ENCODE data around the gene KLHL24. TPM values are rescaled to one million over a fixed set of nuclear protein-coding genes. Genes with fewer than 3 reads are reported as not detected.

Gene KLHL24
- total RNA-seq, 4 donors from 2014 or later, result 163 to 320 (median 214) TPM

DNA sequence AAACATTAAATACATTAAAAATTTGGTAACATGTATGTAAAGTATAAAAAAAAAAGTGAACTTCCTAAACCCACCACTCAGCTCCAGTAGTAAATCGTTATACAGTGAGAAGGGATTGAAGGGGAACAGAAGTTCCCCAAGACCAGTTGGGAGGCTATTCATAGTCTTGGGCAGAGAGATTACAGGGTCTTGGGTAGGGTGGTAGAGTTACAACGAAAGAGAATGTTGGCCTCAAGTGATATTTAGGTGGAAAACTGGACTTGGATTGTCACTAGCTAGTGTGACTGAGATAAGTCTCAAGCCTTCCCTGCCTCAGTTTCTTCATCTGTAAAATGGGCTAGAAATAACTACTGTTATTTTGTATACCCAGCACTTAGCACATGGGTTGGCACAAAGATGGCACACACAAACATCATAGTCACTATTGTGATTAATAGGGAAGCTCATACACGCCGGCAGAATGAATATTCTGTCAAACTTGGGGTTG is 61.7 kb downstream of the KLHL24 start:
- Histone ChIP-seq H3K36me3 (no peaks in the 10 kb centered on the region), H3K9me3 (no peaks in the 10 kb centered on the region), H3K4me1 (peaks cover 4 to 23% of the 10 kb centered on the region in 2 donors), H3K4me3 (replicated peaks in 1 of 3) (peak overlapping the region in 2 of 3 donors; percentile 9 to 81), H3K27me3 (no peaks in the 10 kb centered on the region), H3K27ac (peak overlapping the region; percentile 20 to 97 (median 95))
- DNase-seq, result no peak
- 40 to 47% methylated on average over 4 of the region's 4 CpGs for WGBS, 2 donors
- TF ChIP-seq, protein P1, sequence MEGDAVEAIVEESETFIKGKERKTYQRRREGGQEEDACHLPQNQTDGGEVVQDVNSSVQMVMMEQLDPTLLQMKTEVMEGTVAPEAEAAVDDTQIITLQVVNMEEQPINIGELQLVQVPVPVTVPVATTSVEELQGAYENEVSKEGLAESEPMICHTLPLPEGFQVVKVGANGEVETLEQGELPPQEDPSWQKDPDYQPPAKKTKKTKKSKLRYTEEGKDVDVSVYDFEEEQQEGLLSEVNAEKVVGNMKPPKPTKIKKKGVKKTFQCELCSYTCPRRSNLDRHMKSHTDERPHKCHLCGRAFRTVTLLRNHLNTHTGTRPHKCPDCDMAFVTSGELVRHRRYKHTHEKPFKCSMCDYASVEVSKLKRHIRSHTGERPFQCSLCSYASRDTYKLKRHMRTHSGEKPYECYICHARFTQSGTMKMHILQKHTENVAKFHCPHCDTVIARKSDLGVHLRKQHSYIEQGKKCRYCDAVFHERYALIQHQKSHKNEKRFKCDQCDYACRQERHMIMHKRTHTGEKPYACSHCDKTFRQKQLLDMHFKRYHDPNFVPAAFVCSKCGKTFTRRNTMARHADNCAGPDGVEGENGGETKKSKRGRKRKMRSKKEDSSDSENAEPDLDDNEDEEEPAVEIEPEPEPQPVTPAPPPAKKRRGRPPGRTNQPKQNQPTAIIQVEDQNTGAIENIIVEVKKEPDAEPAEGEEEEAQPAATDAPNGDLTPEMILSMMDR (IDR thresholded peaks at IDR 0.05), result peak in 1 of 6 experiments; percentile 16
- no peak for TF ChIP-seq POLR2A (IDR thresholded peaks at IDR 0.05)
- intact Hi-C loops (cut with DNase I), result loop anchor here (5.0 kb wide), 1 partner anchor 60 kb away; the partner anchor contains the start of gene KLHL24

DNA sequence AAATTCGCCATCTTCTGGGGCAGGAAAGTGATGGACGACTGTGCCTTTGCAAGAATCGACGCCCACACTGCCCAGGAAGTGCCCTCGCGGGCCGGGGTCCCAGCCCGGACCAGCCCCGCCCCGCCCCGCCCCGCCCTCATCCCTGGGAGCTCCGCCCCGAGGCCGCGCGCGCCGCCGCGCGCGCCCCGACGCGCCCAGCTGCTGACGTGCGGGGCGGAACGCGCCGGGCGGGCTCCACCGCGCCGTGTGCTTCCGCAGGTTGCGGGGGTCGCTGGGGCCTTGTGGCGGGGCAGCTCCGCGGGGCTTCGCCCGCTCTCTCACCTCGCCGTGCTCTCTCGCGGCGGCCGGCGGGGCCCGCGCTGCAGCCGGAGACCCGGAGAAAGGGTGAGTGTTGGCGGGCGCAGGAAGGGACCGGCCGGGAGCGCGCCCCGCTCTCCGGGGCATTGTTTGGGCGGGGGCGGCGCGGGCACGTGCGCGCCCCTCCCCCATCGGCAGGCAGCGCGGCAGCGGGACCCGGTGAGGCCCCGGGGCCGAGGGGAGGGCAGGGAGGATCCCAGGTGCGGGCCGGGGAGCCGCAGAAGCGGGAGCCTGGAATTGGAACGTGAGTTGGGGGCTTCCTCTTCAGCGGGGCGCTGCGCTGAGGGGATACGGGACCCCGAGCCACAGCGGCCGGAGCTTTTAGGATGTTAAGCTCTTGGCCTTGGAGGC is 62.3 kb downstream of the KLHL24 start, which contains the start of gene YEATS2:
TSS of gene YEATS2 (plus strand) at position 188 of the 708 bp plus-strand sequence. CDS start 17,366 bp downstream, outside the sequence.
- peak; percentile 58 to 60 for DNase-seq
- TF ChIP-seq, protein P1 (IDR thresholded peaks at IDR 0.05), result no peak
- peak in 1 of 2 donors; percentile 87 for TF ChIP-seq POLR2A (IDR thresholded peaks at IDR 0.05)
- 0% methylated on average over 6 to 12 of the region's 89 CpGs for WGBS, 2 donors
- intact Hi-C loops (cut with DNase I), result loop anchor here (5.0 kb wide), 1 partner anchor 60 kb away; the partner anchor contains the start of gene KLHL24
- peak within 1 kb of the TSS; percentile 50 to 88 (median 81) for H3K4me3 ChIP-seq (replicated peaks in 1 of 3)
- no peaks in the 10 kb centered on the region for H3K36me3 ChIP-seq
- H3K27me3 ChIP-seq, result no peaks in the 10 kb centered on the region
- H3K27ac ChIP-seq, result peak within 1 kb of the TSS; percentile 92 to 97 (median 95)
- no peaks in the 10 kb centered on the region for H3K9me3 ChIP-seq
- peaks cover 4 to 26% of the 10 kb centered on the region in 2 donors for H3K4me1 ChIP-seq

DNA sequence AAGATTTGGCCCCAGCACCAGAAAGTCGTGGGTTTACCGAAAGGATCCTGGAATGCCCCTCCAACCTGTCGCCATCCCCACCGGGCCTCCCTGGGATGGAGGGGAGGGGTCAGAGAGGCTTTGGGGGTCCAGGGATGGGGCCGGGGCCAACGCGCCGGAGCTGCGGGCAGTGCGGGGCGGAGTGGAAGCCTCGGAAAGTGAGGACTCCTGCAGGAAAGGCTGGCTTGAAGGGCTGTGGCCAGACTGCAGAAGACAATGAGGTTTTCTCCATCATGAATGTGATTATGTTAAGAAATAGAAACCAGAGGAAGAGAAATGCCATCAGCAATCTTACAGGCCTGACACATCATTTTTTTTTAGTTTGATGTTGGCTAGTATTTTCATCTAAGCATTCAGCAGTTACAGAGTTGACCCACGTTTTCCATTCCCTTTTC is 62.9 kb downstream of the KLHL24 start:
- H3K4me3 ChIP-seq (replicated peaks in 1 of 3), result peak overlapping the region; percentile 50 to 88 (median 81)
- WGBS, 2 donors, result 2 to 4% methylated on average over 11 to 13 of the region's 13 CpGs
- intact Hi-C loops (cut with DNase I), result loop anchor here (5.0 kb wide), 1 partner anchor 61 kb away; the partner anchor contains the start of gene KLHL24
- H3K27me3 ChIP-seq, result no peaks in the 10 kb centered on the region
- H3K36me3 ChIP-seq, result no peaks in the 10 kb centered on the region
- peak overlapping the region; percentile 92 to 97 (median 95) for H3K27ac ChIP-seq
- no peaks in the 10 kb centered on the region for H3K9me3 ChIP-seq
- TF ChIP-seq, protein P1 (IDR thresholded peaks at IDR 0.05), result no peak
- no peak for TF ChIP-seq POLR2A (IDR thresholded peaks at IDR 0.05)
- peak in 1 of 2 donors; percentile 26 for DNase-seq
- peaks cover 4 to 26% of the 10 kb centered on the region in 2 donors for H3K4me1 ChIP-seq

DNA sequence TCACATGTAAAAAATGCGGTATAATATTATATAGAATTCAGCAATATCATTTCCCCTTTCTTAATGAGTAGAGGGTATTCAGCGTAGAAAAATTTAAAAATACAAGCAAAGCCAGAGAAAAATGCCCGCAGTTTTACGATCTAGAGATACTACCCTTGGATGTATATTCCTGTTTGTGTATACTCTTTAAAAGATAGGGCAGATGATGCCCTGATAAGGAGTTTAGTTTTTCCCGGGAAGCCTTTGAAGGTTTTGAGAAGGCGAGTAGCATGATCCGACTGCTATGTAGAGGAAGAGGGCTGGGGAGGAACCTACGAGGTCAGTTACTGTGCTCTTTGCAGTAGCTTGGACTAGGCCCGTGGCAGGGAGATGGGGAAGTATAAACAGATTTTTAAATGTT is 63.3 kb downstream of the KLHL24 start:
- intact Hi-C loops (cut with DNase I), result loop anchor here (5.0 kb wide), 1 partner anchor 61 kb away; the partner anchor contains the start of gene KLHL24

More for the DNA sequence above, 63.3 kb downstream of the KLHL24 start:
- 25 to 33% methylated on average over 9 of the region's 9 CpGs for WGBS, 2 donors
- H3K27ac ChIP-seq, result peak overlapping the region; percentile 92 to 97 (median 95)
- no peak for TF ChIP-seq POLR2A (IDR thresholded peaks at IDR 0.05)
- TF ChIP-seq, protein P1 (IDR thresholded peaks at IDR 0.05), result no peak
- no peaks in the 10 kb centered on the region for H3K9me3 ChIP-seq
- no peaks in the 10 kb centered on the region for H3K36me3 ChIP-seq
- peaks cover 4 to 26% of the 10 kb centered on the region in 2 donors for H3K4me1 ChIP-seq
- peak in 1 of 2 donors; percentile 25 for DNase-seq
- peak overlapping the region in 2 of 3 donors; percentile 81 to 88 for H3K4me3 ChIP-seq (replicated peaks in 1 of 3)
- no peaks in the 10 kb centered on the region for H3K27me3 ChIP-seq

Data from thyroid gland (tissue), 4 donors.